Sciatic nerve (tissue), 2 donors: ENCODE results near the gene ENOX1. TPM values are rescaled to one million over a fixed set of nuclear protein-coding genes. Genes with fewer than 3 reads are reported as not detected.

ENCODE experiments used
- ATAC-seq: fragments of 200-7000 bp; cut with Tn5 transposase; one replicate; pipeline ENCODE4 v1.9.1; 2020; ENCODE audit warnings: mild to moderate bottlenecking, moderate library complexity
- DNase-seq: peaks from one replicate; pipeline ENCODE4 v3.0.0-alpha.2; 2020; ENCODE audit warnings: low spot score
- intact Hi-C: fragments of 100-400 bp; cut with DNase I; formaldehyde crosslinking; loops from one replicate; pipeline ENCODE4 v1.14.2; 2022
- total RNA-seq: library from RNA; stranded (reverse); fragmentation: NEBNext Ultra II Directional; extraction: Animal tissue kit (Norgen Biotek cat#: 25700); gene quantifications from one replicate; pipeline ENCODE4 v1.2.1, GENCODE V29; 2021
- donor health status: DM: no; HTN: no; CAD: no.
- donor health status: DM: no; HTN: no; CAD: no.

Gene ENOX1
- total RNA-seq, 1 donor from 2014 or later: 4.3 TPM

GRCh38 chr13:43295825-43296564 lies 490.8 kb downstream of the ENOX1 start:
- intact Hi-C loops: loop anchor here (5.0 kb wide), 1 partner anchor 179 kb away; no protein-coding TSS in a partner anchor
- DNase-seq: no peak
- no peak for ATAC-seq

- ATAC-seq (no peak), DNase-seq (no peak)
- intact Hi-C loops: loop anchor here (5.0 kb wide), 1 partner anchor 178 kb away; no protein-coding TSS in a partner anchor
Measured at GRCh38 chr13:43295321-43295720, 491.5 kb downstream of the ENOX1 start.

- no peak for ATAC-seq
- intact Hi-C loops: no loop called here
- DNase-seq: no peak
Measured at GRCh38 chr13:43294412-43294811, 492.4 kb downstream of the ENOX1 start.

- no peak for ATAC-seq
- DNase-seq: no peak
- intact Hi-C loops: no loop called here
Measured at GRCh38 chr13:43293986-43294385, 492.8 kb downstream of the ENOX1 start.

- ATAC-seq (no peak), DNase-seq (no peak)
- intact Hi-C loops: no loop called here
Measured at GRCh38 chr13:43293561-43293960, 493.2 kb downstream of the ENOX1 start.

- ATAC-seq (no peak), DNase-seq (no peak)
- intact Hi-C loops: no loop called here
Measured at GRCh38 chr13:43293008-43293407, 493.8 kb downstream of the ENOX1 start.

- intact Hi-C loops: no loop called here
- DNase-seq (no peak), ATAC-seq (no peak)
Measured at GRCh38 chr13:43291287-43292060, 495.3 kb downstream of the ENOX1 start.

GRCh38 chr13:43289470-43290255 lies 497.1 kb downstream of the ENOX1 start:
- intact Hi-C loops: no loop called here
- no peak for ATAC-seq
- DNase-seq: no peak

- ATAC-seq: no peak
- intact Hi-C loops: no loop called here
- no peak for DNase-seq
Measured at GRCh38 chr13:43286751-43287150, 500.0 kb downstream of the ENOX1 start.

- ATAC-seq: peak; percentile 45
- no peak for DNase-seq
- intact Hi-C loops: no loop called here
Measured at GRCh38 chr13:43285933-43286597, 500.7 kb downstream of the ENOX1 start.

- intact Hi-C loops: no loop called here
- ATAC-seq (no peak), DNase-seq (no peak)
Measured at GRCh38 chr13:43284162-43284561, 502.6 kb downstream of the ENOX1 start.

GRCh38 chr13:43279696-43280095 lies 507.1 kb downstream of the ENOX1 start:
- no peak for DNase-seq
- intact Hi-C loops: no loop called here
- no peak for ATAC-seq

GRCh38 chr13:43278127-43278526 lies 508.6 kb downstream of the ENOX1 start:
- intact Hi-C loops: no loop called here
- DNase-seq (no peak), ATAC-seq (no peak)

- intact Hi-C loops: no loop called here
- no peak for ATAC-seq
- DNase-seq: no peak
Measured at GRCh38 chr13:43277142-43277541, 509.6 kb downstream of the ENOX1 start.

GRCh38 chr13:43274881-43275280 lies 511.9 kb downstream of the ENOX1 start:
- intact Hi-C loops: no loop called here
- DNase-seq (no peak), ATAC-seq (no peak)

- intact Hi-C loops: no loop called here
- no peak for DNase-seq
Measured at GRCh38 chr13:43273362-43273761, 513.4 kb downstream of the ENOX1 start.

GRCh38 chr13:43272851-43273250 lies 513.9 kb downstream of the ENOX1 start:
- no peak for ATAC-seq
- no peak for DNase-seq
- intact Hi-C loops: no loop called here

More at GRCh38 chr13:43273362-43273761, 513.4 kb downstream of the ENOX1 start:
- no peak for ATAC-seq

GRCh38 chr13:43271152-43271551 lies 515.6 kb downstream of the ENOX1 start:
- ATAC-seq (no peak), DNase-seq (no peak)
- intact Hi-C loops: no loop called here
